G401 (cell line): Measurements from ENCODE around the gene STRA6. TPM values are rescaled to one million over a fixed set of nuclear protein-coding genes. Genes with fewer than 3 reads are reported as not detected.

ENCODE experiments used
- total RNA-seq: library from RNA; depleted of rRNA; stranded (reverse); fragments of >200 nt; shearing (Covaris generic); gene quantifications from 2 replicates; pipeline ENCODE4 v1.2.3, GENCODE V29; 2014; rRNA removed

Gene STRA6
- total RNA-seq, 1 experiment from 2014 or later = 23.9 TPM

Other genes starting within 250 kb of the STRA6 start
- gene STOML1, start 210.5 kb downstream of the STRA6 start, total RNA-seq = 6.0 and 13.0 TPM in 2 replicates
- gene PML, start 208.1 kb downstream of the STRA6 start, total RNA-seq = 5.8 and 8.7 TPM in 2 replicates
- gene GOLGA6A, start 120.2 kb downstream of the STRA6 start, total RNA-seq = not detected in 2 replicates
- not detected in 2 replicates for gene ISLR2, start 72.2 kb downstream of the STRA6 start, total RNA-seq
- 3.4 and 5.7 TPM in 2 replicates for gene ISLR, start 29.1 kb downstream of the STRA6 start, total RNA-seq
- 3.5 and 16.8 TPM in 2 replicates for gene CCDC33, start 33.5 kb upstream of the STRA6 start, total RNA-seq
- gene CYP11A1, start 164.9 kb upstream of the STRA6 start, total RNA-seq = not detected in 2 replicates
- gene SEMA7A, start 231.2 kb upstream of the STRA6 start, total RNA-seq = 8.5 and 14.3 TPM in 2 replicates